Stomach (tissue), 4 donors: ENCODE measurements around the gene WDR37.

ENCODE experiments used
- POLR2A ChIP-seq, 4 donors: fragments of 450-650 bp; IDR thresholded peaks; one replicate each; pipeline ENCODE4 v1.6.1; 2016; ENCODE audit warnings: antibody characterized with exemption in 4 of 4, control low read depth in 2 of 4, mild to moderate bottlenecking in 1 of 4, moderate library complexity in 1 of 4
- POLR2AphosphoS5 ChIP-seq, 3 donors: sonication (generic); formaldehyde crosslinking; IDR thresholded peaks; one replicate each; pipeline ENCODE4 v1.6.1; 2016; ENCODE audit warnings: antibody characterized with exemption in 3 of 3
- TF ChIP-seq, protein P1 (sequence below), 7 experiments: fragments of 450-650 bp in 4 of 7; fragments of 200-600 bp in 3 of 7; sonication (generic) in 3 of 7; IDR thresholded peaks; one replicate each; pipeline ENCODE4 v1.5.1; 2016 to 2019; ENCODE audit warnings: antibody characterized with exemption in 7 of 7, control low read depth in 2 of 7, mild to moderate bottlenecking in 1 of 7

GRCh38 chr10:1159131-1160061 is 103.2 kb downstream of the WDR37 start:
- TF ChIP-seq, protein P1, sequence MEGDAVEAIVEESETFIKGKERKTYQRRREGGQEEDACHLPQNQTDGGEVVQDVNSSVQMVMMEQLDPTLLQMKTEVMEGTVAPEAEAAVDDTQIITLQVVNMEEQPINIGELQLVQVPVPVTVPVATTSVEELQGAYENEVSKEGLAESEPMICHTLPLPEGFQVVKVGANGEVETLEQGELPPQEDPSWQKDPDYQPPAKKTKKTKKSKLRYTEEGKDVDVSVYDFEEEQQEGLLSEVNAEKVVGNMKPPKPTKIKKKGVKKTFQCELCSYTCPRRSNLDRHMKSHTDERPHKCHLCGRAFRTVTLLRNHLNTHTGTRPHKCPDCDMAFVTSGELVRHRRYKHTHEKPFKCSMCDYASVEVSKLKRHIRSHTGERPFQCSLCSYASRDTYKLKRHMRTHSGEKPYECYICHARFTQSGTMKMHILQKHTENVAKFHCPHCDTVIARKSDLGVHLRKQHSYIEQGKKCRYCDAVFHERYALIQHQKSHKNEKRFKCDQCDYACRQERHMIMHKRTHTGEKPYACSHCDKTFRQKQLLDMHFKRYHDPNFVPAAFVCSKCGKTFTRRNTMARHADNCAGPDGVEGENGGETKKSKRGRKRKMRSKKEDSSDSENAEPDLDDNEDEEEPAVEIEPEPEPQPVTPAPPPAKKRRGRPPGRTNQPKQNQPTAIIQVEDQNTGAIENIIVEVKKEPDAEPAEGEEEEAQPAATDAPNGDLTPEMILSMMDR (IDR thresholded peaks at IDR 0.05): no peak
- TF ChIP-seq POLR2A (IDR thresholded peaks at IDR 0.05) (no peak), POLR2AphosphoS5 (IDR thresholded peaks at IDR 0.05) (no peak)
